SK-N-SH treated with all-trans-retinoic acid at 6 μM for 48 hours (cell line): ENCODE results near the gene NFIB.

Source experiments
- ARNTL ChIP-seq: fragments of 450-650 bp; formaldehyde crosslinking; IDR thresholded peaks from 2 replicates; pipeline ENCODE4 v1.5.0; 2020; ENCODE audit warnings: low read depth, mild to moderate bottlenecking, moderate library complexity, borderline replicate concordance
- CSRNP3 ChIP-seq: fragments of 250-450 bp; sonication (Bioruptor Pico); IDR thresholded peaks from 2 replicates; pipeline ENCODE4 v1.5.1; 2021; ENCODE audit warnings: mild to moderate bottlenecking, moderate library complexity
- ESRRG ChIP-seq: fragments of 250-450 bp; sonication (Bioruptor Pico); IDR thresholded peaks from 2 replicates; pipeline ENCODE4 v1.6.1; 2021; ENCODE audit warnings: mild to moderate bottlenecking
- PATZ1 ChIP-seq: fragments of 250-450 bp; sonication (Bioruptor Pico); IDR thresholded peaks from 2 replicates; pipeline ENCODE4 v1.8.0; 2020; ENCODE audit warnings: mild to moderate bottlenecking, moderate library complexity, borderline replicate concordance
- TCF4 ChIP-seq: fragments of 250-450 bp; sonication (Bioruptor Pico); IDR thresholded peaks from 2 replicates; pipeline ENCODE4 v1.8.0; 2021; ENCODE audit warnings: mild to moderate bottlenecking, moderate library complexity, borderline replicate concordance
- TOX ChIP-seq: fragments of 250-450 bp; sonication (Bioruptor Pico); IDR thresholded peaks from 2 replicates; pipeline ENCODE4 v1.8.0; 2021; ENCODE audit warnings: mild to moderate bottlenecking, moderate library complexity, borderline replicate concordance
- ZFP30 ChIP-seq: fragments of 450-650 bp; formaldehyde crosslinking; IDR thresholded peaks from 2 replicates; pipeline ENCODE4 v1.5.0; 2022; ENCODE audit warnings: mild to moderate bottlenecking, moderate library complexity

- TF ChIP-seq ARNTL (CRISPR knock-in tag) (no peak), ZFP30 (CRISPR knock-in tag) (no peak), PATZ1 (no peak), ESRRG (CRISPR knock-in tag) (no peak), TOX (CRISPR knock-in tag) (no peak), CSRNP3 (CRISPR knock-in tag) (no peak), TCF4 (CRISPR knock-in tag) (no peak)
These were observed 106.5 kb downstream of the NFIB start for GRCh38 chr9:14207352-14207995.
